Activated CD4-positive, alpha-beta T cell treated with anti-CD3 and anti-CD28 coated beads, Interleukin-10, Interleukin-2, amounts not matched to agents 100 ng/mL and 50 ng/mL, durations not matched to agents 16 hours and 8 hours (primary cell): Measurements from ENCODE around the gene SUCLG2.
"Not testable (repeated sequence)": the region's sequence is repeated elsewhere in the genome, so short reads cannot be mapped to it uniquely, and the experiment has no call there.

ENCODE experiments used
- DNase-seq: peaks from one replicate; pipeline ENCODE4 v3.0.0-alpha.2; 2020

SUCLG2 gene

DNA sequence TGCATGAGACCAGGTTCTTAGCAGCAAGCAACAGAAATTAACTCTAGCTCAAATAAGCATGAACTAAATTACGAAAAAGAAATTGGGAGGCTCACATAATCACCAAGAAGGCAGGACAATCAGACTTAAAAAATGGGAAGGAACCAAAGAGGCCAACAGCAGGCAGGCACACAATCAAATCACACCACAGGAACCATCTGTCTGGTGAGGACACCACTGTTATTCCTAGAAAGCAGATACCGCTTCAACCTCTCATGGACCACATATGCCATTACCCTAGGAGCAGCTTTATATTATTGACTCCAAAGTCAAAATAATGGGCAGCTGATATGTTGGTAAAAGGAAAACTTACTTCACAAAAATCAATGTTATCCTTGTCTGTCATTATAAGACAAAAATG lies 51.6 kb downstream of the SUCLG2 start:
- DNase-seq = no peak

DNA sequence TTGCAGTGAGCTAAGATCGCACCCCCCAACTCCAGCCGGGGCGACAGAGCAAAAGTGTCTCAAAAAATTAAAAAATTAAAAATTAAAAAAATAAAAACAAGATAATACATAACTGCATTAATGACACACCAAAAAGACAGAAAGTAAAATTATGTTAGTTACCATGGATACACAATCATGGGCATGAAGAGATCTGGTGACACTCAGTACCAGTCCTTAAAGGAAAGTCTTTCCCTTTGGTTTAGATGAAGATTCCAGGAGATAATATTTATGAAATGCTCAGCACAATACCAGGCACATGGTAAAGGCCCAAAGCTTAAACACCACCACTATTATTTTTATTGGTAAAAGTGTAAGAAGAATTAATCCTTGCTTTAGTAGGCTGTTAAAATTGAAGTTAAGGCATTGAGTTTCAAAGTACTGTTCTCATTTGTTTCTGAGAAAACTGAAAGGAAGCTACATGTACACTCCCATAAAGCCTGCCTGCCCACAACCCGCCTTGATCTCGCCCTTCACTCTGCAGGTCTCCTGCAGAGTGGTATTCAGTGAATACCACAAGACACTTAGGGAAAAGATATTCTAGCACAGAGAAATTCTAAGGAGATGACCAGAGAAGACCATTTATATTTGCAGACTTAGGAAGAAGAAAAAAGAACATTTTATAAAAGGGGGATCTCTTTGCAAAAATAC lies 52.3 kb downstream of the SUCLG2 start:
- no peak for DNase-seq

DNA sequence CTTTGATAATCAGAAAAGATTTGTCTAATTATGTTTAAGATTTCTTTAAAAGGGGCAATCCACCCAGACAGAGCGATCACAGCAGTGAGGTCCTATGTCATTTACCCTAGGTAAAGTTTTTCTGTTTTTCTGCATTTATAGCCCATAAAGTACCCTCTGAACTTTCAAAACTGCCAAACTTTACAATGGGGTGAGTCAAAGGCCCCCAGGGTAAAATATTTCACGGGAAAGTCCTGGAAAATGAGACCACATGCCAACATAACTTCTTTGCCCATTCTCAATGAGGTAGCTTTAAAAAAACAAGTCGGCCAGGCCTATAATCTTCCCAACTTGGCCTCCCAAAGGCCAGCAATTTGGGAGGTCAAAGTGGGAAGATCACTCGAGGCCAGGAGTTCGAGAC lies 53.0 kb downstream of the SUCLG2 start:
- no peak for DNase-seq

DNA sequence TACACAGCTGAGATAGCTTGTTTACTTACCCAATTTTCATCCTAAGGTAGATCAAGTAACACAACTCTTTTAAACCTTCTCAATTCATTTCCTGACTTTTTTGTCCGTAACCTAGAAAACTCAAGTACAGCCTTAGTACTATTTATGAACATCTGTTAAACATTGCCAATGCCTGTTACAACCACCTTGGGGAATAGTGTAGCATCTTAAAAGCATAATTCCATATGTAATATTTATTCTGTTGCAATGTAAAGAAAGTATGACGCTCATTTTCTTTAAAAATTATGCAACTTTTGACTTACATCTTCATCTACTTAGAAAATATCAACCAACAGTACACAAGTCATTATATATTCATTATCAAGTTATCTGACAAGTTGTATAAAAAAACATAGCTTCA lies 54.6 kb downstream of the SUCLG2 start:
- DNase-seq = no peak

DNA sequence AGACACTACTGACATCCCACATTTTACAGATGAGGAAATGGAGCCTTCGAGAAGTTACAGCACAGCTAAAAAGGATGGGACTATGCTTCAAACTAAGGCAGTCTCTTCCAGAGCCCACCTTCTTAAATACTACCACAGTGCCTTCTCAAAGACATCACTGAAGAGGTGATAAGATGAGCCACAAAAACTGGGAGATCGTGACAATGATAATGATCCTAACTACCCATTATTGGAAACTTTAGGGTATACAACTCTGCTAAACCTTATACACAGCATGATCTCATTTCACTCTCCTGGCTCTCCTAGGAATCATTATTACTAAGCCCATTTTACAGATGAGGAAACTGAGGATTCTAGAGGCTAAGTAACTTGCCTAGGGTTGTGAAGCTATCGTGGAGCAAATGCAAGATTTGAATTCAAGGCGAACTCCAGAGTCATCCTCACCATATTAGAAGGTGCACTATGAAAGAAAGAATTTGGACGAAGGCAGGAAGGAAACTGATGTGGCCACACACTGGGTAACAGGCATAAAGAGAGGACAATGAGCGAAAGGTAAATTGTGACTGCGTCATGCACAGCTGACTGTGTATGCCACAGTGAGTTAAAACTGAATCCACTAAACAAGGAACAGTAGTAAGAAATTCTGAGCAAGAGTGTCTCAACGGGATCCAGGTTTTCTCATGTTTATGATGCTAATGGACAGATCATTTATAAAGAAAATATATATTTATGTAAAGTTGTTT lies 55.4 kb downstream of the SUCLG2 start:
- no peak for DNase-seq

DNA sequence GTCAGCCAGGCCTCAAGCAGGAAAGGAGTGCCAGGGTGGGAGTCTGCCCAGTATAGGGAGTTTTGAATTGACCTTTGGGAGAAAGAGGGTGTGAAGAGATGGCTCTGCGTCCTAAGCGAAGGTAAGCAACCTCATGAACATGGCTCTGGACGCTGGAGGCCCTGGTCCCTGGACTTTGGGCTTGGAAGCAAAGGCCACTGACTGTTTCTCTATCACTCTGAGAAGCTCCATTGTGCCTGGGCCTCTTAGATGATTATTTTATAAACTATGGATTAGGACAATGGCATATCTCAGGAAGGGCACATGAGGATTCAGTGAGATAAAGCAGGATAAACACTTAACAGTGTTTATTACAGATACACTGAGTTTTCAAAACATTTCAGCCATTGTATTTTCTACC lies 59.0 kb downstream of the SUCLG2 start:
- no peak for DNase-seq

DNA sequence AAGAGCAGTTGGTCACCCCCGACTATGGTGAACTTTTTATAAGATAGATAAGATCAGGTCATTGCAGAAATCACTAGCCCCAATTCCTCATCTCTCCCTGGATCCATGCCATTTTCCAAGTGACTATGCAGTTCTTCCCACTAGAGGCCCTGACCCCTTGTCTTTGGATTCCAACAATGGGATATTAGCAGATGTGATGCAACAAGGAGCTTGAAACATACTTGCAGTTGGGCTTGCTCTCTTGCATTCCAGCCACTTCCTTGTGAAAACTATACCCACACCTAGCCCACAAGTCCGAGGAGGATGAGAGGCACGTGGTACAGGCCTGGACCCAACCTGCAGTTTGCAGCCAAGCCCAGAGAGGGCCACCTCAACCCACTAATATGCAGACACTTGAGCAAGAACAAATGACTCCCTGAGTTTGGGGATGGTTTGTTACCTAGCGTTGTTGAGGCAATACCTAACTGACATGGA lies 60.6 kb downstream of the SUCLG2 start:
- no peak for DNase-seq

DNA sequence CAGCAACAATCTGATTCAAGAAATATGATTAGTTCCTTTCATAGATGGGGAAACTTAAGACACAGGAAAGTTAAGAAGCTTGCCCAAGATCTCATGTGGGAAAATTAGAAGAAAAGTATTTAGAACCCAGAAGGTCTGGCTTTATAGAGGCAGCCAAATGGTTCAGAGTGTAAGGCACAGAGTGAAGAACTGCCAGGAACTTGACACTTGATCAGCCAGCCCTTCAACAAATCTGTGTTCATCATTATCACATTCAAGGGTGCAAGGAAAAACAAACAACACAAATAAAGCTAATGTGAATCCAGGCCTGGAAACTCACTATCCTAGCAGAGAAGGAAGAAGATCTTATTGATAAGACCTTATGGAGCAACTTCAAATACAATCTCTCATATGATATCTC lies 62.4 kb downstream of the SUCLG2 start:
- no peak for DNase-seq

DNA sequence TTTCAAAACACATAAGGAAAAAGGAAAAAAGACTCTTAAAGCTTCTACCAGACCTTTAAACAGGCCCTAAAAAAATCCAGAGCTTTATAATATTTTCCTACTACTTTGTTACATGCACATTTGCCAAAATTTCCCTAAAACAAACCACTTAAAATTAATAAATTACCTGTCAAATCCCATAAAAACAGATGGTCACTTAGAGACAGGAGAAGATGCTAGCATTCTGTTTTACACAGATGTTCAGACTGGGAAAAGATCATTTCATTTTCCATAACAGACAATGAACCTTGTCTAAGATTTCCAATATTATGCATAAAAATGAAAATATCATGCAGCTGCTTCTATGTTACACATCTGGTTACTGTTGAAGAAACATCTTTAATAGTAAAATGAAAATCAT lies 66.6 kb downstream of the SUCLG2 start:
- DNase-seq = no peak

DNA sequence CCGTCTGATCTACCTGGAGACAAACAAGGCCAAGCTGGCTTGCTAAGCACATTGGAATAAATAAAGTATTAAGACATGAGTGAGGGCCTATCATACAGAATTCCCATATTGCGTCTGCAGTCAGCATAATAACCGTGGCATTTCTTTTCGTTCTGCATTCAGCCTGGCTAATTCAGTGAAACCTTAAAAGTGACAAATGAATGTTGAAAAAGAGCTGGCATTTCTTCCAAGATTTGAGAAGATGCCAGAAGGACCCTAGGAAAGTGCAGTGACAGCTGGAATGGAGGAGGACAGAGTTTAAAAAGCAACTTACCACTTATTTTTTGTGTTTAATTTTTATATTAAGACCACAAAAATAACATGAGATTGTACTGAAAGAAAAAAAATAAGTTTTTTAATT lies 67.1 kb downstream of the SUCLG2 start:
- no peak for DNase-seq

DNA sequence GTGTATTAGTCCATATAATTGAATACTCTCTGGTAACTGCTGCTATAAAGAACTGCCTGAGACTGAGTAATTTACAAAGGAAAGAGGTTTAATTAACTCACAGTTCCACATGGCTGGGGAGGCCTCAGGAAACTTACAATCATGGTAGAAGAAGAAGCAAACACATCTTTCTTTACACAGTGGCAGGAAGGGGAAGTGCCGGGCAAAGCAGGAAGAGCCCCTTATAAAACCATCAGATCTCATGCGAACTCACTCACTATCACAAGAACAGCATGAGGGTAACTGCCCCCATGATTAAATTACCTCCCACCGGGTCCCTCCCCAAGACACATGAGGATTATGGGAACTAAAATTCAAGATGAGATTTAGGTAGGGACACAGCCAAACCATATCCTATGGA lies 69.8 kb downstream of the SUCLG2 start:
- DNase-seq = not testable (repeated sequence)

DNA sequence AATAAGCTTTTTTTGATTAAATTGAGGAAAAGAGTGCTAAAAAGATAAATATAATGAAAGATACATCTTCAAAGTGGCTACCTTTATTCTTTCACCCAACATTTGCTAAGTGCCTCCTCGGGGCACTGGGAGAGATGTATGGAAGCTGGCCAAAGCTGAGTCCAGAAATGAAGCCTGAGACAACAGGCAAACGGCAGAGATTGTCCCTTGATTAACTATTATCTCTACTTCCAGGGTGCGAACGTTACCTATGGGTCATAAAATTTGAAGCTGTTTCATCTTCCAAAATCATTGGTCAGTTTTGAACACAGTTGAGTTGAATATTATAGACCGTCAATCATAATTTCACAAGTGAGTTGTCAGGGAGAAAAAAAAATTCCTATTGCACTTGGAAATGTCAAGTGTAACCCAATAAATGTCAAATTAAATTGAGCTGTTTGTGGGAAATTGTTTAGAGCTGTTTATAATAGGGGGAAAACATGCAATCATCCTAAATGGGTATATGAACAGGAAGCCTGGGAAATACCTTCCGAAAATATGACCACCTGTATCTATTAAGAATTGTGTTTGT lies 73.9 kb downstream of the SUCLG2 start:
- DNase-seq = no peak

DNA sequence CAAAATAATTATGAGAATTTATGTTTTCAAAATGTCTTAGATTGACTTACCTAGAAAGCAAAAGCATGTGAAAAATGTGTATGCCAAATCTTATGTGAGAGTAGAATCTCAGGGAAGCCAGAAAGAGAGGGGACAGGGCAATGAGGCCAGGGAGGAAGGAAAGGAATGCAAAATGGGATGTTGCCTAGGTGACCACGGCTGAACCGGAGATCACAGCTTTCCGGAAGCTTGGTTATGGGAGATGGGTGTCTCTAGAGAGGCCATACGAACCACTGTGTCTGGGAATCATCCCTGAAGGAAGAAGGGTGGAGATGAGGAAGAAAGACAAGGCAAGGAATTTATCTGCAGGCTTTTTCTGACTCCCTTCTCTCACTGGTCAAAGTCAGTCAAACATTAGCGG lies 76.0 kb downstream of the SUCLG2 start:
- DNase-seq = no peak

DNA sequence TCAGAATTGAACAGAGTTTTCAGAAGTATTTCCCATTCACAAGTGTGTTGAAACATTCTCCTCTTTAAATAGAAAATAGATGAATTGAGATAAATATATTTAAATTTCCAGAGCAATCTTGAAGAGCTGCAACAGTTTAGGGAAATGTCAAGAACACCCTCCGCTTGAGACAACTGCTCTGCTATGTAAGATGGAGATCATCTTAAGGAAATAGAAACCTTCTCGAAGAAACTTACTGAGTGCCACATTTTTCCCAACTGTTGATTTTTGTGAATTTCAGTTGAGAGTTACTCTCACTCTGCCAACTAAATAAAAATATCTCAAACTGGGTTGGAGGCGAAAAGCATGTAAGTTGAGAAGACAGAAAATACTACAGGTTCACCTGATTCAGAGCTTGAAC lies 78.0 kb downstream of the SUCLG2 start:
- no peak for DNase-seq

DNA sequence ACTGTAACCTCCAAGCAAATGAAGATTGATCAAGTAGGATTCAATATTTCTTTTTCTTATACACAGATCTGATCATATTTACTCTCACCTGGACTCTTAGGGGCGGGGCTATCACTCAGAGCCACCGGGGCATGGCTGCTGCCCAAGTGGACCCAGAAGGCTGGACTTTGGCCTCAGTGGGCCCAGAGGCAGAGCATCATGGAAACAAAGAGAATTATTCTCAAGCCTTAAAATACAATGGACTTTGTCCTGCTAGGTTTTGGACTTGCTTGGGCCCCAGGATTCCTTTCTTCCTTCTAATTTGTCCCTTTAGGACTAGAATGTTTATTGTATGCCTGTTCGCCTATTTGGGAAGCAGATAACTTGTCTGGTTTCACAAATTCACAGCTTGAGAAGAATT lies 85.1 kb downstream of the SUCLG2 start:
- no peak for DNase-seq

DNA sequence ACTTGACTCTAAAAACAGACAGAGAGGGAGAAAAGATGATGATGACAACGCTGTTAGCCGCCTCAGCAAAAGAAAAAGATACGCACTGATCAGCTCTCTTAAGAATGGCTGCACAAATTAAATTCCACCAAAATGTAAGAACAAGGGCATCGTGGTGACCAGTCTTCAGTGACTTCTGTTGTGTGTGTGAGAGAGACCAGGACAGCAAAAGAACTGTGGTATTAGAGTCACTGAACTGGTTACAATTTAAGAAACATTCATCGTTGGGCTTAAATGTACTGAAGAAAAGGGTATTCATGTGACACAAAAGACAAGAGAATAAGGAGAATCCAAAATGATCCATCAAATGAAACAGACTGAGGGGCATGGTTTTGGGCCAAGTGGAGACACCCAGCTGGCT lies 86.5 kb downstream of the SUCLG2 start:
- DNase-seq = no peak

DNA sequence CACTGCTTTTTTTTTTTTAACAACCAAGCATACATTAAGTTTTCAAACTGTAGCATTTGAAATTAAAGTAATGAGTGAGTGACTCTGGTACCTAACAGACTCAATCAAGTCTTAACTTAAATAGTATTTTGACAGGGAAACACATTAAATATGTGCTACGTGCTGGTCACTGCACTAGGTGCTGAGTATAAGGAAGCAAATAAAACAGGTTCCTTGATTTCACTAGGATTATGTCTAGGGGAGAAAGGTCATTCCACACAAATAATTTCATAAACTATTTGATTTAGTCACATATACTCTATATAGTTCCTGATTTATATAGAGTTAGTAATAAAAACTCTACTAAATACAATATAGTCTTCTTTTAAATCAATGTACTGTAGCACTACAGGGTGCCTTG lies 89.4 kb downstream of the SUCLG2 start:
- no peak for DNase-seq

DNA sequence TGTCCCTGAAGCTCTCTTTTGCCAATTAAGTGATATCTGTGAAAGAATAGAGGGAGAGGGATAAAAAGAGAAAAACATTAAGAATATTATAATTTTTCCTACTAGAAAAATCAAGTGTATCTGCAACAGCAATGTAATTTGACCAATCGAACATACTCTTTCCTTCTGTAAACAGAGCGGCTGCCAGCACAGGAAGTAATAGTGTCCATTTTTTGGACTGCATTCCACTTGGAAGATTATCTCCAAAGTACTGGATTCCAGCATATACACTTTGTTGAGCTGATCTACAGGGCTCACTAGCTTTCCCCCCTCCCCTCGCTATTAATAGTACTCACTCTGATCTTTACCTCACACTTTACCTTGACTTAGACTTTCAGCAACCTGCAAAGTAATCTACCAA lies 90.4 kb downstream of the SUCLG2 start:
- DNase-seq = no peak

DNA sequence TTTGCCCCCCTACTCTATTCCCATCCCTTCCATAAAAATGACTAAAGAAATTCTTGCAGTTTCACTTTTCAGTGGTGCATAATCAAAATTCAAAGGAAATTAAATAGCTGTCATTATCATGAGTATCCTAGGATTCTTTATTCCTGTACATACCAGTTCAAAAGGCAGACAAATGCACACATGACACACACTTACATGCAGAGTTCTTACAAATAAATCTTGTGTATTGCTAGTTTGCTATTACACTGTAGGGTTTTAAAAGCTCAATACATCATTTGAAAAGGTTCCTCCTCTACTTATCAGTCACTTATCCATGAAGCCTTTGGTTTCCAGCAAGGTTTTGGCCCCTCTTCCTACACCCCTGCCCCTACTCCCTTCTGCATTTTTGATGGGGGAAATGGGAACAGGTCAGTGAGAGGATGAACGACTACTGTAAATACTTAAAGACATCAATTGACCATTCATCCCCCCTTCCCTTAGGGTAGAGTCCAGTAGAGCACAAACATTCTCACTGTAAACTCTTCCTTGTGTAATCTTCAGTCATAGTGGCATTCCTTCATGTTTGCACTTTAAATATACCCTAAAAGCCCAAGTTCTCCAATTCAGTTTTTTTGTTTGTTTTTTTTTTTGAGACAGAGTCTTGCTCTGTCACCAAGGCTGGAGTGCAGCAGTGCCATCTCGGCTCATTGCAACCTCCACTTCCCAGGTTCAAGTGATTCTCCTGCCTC lies 92.6 kb downstream of the SUCLG2 start:
- DNase-seq = no peak

DNA sequence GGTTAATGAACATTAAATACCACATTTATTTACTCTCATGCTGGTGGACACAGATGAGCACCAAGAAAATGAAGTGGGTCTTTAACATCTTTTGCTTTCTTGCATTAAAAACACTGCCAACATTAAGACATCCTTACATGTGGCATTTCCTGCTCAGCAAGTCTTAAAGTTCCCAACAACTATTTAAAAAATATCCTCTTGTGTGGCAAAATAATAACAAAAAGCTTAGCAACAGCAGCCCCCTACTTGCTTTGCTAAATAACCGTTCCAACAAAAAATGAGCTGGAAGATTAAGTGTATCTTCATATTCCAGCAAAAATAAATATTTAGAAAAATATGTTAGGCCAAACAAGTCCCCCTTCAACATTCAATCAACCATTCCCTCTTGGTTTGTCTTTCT lies 93.1 kb downstream of the SUCLG2 start:
- DNase-seq = no peak

DNA sequence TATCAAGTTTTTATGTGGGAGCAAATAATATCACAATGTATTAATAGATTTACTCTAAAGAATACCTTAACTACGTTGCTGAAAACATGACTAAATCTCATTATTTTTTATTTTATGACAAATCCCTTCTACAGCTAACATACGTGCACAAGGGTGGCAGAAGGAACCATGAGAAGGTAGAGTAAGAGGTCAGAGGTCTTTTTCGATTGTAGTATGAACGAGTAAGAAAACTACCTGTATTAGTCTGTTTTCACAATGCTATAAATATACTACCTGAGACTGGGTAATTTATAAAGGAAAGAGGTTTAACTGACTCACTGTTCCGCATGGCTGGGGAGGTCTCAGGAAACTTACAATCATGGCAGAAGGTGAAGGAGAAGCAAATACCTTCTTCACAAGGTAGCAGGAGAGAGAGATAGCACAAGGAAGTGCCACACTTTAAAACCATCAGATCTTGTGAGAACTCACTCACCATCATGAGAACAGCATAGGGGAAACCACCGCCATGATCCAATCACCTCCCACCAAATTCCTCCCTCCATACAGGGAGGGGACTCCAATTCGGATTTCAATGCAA lies 95.3 kb downstream of the SUCLG2 start:
- DNase-seq = no peak

DNA sequence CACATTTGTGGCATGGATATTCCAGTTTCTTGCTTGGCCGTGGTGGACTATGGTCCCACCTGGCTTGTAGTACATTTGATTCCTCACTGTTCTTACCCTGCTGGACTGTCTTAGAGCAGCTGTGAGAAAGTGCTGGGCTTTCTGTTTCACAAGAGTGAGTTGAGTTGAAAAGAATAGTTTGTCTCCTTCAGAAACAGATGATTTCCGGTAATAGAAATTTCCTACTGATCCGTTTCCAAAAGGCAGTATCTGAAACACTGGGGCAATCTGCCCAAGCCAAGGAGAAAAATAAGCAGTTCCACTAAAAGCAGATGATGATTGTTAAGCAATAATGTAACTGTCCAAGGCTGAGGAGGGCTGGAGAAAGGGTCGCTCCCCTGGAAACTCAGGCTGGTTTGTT lies 96.0 kb downstream of the SUCLG2 start:
- DNase-seq = no peak

DNA sequence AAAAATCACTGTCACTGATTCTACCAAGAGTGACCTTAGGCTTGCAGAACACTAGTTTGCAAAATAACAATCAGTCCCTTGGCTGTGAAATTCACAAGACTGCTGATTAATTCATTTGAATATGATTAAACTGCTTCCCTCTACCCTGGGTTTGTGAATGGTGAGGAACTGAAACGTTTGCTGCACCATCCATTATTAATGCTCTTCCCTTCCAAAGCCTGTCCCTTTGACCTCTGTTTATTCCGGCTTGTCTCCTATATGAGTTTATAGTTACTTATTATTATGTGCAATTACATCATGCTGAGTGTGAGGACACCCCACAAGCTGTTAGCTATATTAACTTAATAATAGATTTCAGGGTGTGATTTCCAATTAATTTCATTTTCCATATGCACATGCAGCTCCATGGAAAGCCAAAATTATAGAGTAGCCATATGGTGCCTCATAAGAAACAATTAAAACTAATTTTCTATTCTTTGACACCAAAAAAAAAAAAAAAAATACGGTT lies 96.5 kb downstream of the SUCLG2 start:
- no peak for DNase-seq
